Fibroblast of lung (primary cell): Measurements from ENCODE around the gene SCD. TPM values are rescaled to one million over a fixed set of nuclear protein-coding genes. Genes with fewer than 3 reads are reported as not detected.

Experiments
- DNase-seq, 2 donors: peaks; one replicate each; pipeline versions ENCODE4 v3.0.0 to v3.0.0-alpha.2; 2010; ENCODE audit warnings: low read depth in 2 of 2
- H2AFZ ChIP-seq: 2 replicates; pipeline ENCODE4 v1.5.1; 2012; ENCODE audit warnings: low read length, control low read depth, inconsistent platforms
- H3K27ac ChIP-seq: 2 replicates; pipeline ENCODE4 v1.5.1; 2011; ENCODE audit warnings: low read length, control low read depth; ENCODE audit not compliant: insufficient read depth
- H3K27me3 ChIP-seq: 2 replicates; pipeline ENCODE4 v1.5.1; 2011; ENCODE audit warnings: mild to moderate bottlenecking, low read length; ENCODE audit not compliant: control insufficient read depth, insufficient read depth
- H3K36me3 ChIP-seq: 2 replicates; pipeline ENCODE4 v1.5.1; 2011; ENCODE audit warnings: low read length; ENCODE audit not compliant: control insufficient read depth, insufficient read depth
- H3K4me1 ChIP-seq: 2 replicates; pipeline ENCODE4 v1.5.1; 2011; ENCODE audit warnings: low read length; ENCODE audit not compliant: control insufficient read depth, insufficient read depth; ENCODE audit errors: extremely low read depth
- H3K4me2 ChIP-seq: 2 replicates; pipeline ENCODE4 v1.5.1; 2011; ENCODE audit warnings: low read length, control low read depth; ENCODE audit not compliant: insufficient read depth; ENCODE audit errors: extremely low read depth
- H3K4me3 ChIP-seq, 4 experiments: fragments of 200-600 bp in 1 of 4; sonication (generic) in 1 of 4; replicated peaks in 1 of 4; 2 replicates each; pipeline ENCODE4 v1.5.1; 2011 to 2016; ENCODE audit warnings: low read length in 4 of 4, low read depth in 3 of 4, mild to moderate bottlenecking in 3 of 4, control low read depth in 2 of 4, inconsistent platforms in 1 of 4, mixed read lengths in 1 of 4; ENCODE audit not compliant: insufficient read depth in 1 of 4; ENCODE audit errors: control extremely low read depth in 1 of 4
- H3K79me2 ChIP-seq: 2 replicates; pipeline ENCODE4 v1.5.1; 2012; ENCODE audit warnings: mild to moderate bottlenecking, low read length, inconsistent platforms; ENCODE audit not compliant: control insufficient read depth, insufficient read depth
- H3K9ac ChIP-seq: 2 replicates; pipeline ENCODE4 v1.5.1; 2011; ENCODE audit warnings: mild to moderate bottlenecking, low read length, control low read depth; ENCODE audit not compliant: insufficient read depth
- H3K9me3 ChIP-seq: 2 replicates; pipeline ENCODE4 v1.5.1; 2012; ENCODE audit warnings: low read depth, low read length; ENCODE audit not compliant: control insufficient read depth, insufficient read depth
- H4K20me1 ChIP-seq: 2 replicates; pipeline ENCODE4 v1.5.1; 2011; ENCODE audit warnings: low read length; ENCODE audit not compliant: control insufficient read depth, insufficient read depth; ENCODE audit errors: extremely low read depth
- CTCF ChIP-seq, 2 donors: IDR thresholded peaks in 1 of 2; conservative IDR thresholded peaks in 1 of 2; 1 replicate in 1 of 2; 2 replicates in 1 of 2; pipeline ENCODE4 v1.5.1; 2011 to 2012; ENCODE audit warnings: low read length in 2 of 2, control low read depth in 1 of 2, inconsistent platforms in 1 of 2, low read depth in 1 of 2, mild to moderate bottlenecking in 1 of 2
- EZH2 ChIP-seq: IDR thresholded peaks from 2 replicates; pipeline ENCODE4 v1.5.1; 2012; ENCODE audit warnings: low read length, control low read depth, mild to moderate bottlenecking; ENCODE audit errors: missing control alignments
- polyA plus RNA-seq, 2 donors: library from polyadenylated mRNA; depleted of rRNA in 1 of 2; stranded (reverse) in 1 of 2; unstranded in 1 of 2; fragments of >200 nt; gene quantifications; 2 replicates each; pipeline ENCODE4 v1.2.1, GENCODE V29; 2011 to 2012; ENCODE audit warnings: missing spikeins in 1 of 2
- total RNA-seq: library from RNA; depleted of rRNA; stranded (reverse); fragments of >200 nt; gene quantifications from 2 replicates; pipeline ENCODE4 v1.2.1, GENCODE V29; 2014

The SCD gene
- total and polyA plus RNA-seq, 2 donors (not counting 1 experiment from before 2014, with no cell fraction given): 537 to 754 TPM

GRCh38 chr10:100340948-100341847 lies 5.8 kb upstream of the SCD start:
- Histone ChIP-seq H3K27ac (no peak overlapping the region), H3K9me3 (no peaks in the 10 kb centered on the region), H3K4me1 (peaks cover 4% of the 10 kb centered on the region), H3K4me2 (no peak overlapping the region), H2AFZ (peak overlapping the region; percentile 16), H4K20me1 (no peaks in the 10 kb centered on the region), H3K79me2 (no peaks in the 10 kb centered on the region), H3K27me3 (peaks cover 1% of the 10 kb centered on the region), H3K36me3 (no peaks in the 10 kb centered on the region), H3K4me3 (no peak overlapping the region), H3K9ac (no peak overlapping the region)
- DNase-seq: peak in 1 of 2 donors; percentile 63
- TF ChIP-seq EZH2 (no peak), CTCF (conservative IDR thresholded peaks at IDR 0.05 in 1 of 2, IDR thresholded peaks at IDR 0.05 in 1 of 2; ENCODE audit: low read depth in 1 of 2, low read length in 2 of 2) (no peak)

- Histone ChIP-seq H3K9me3 (no peaks in the 10 kb centered on the region), H3K4me1 (peaks cover 4% of the 10 kb centered on the region), H2AFZ (no peak overlapping the region), H3K79me2 (peaks cover 1% of the 10 kb centered on the region), H3K36me3 (no peaks in the 10 kb centered on the region), H3K4me3 (no peak overlapping the region), H4K20me1 (no peaks in the 10 kb centered on the region), H3K4me2 (no peak overlapping the region), H3K9ac (no peak overlapping the region), H3K27ac (no peak overlapping the region), H3K27me3 (no peaks in the 10 kb centered on the region)
- DNase-seq: peak; percentile 47 to 63
- TF ChIP-seq EZH2: no peak
- peak; percentile 65 to 69 for TF ChIP-seq CTCF (conservative IDR thresholded peaks at IDR 0.05 in 1 of 2, IDR thresholded peaks at IDR 0.05 in 1 of 2; ENCODE audit: low read depth in 1 of 2, low read length in 2 of 2)
Observed at GRCh38 chr10:100341953-100342626, 4.9 kb upstream of the SCD start.

GRCh38 chr10:100342627-100342972 lies 4.4 kb upstream of the SCD start:
- Histone ChIP-seq H4K20me1 (no peaks in the 10 kb centered on the region), H3K4me3 (no peak overlapping the region), H2AFZ (no peak overlapping the region), H3K27me3 (no peaks in the 10 kb centered on the region), H3K36me3 (no peaks in the 10 kb centered on the region), H3K4me1 (peaks cover 4% of the 10 kb centered on the region), H3K4me2 (no peak overlapping the region), H3K79me2 (peaks cover 6% of the 10 kb centered on the region), H3K9ac (no peak overlapping the region), H3K9me3 (no peaks in the 10 kb centered on the region), H3K27ac (no peak overlapping the region)
- no peak for DNase-seq
- TF ChIP-seq CTCF (conservative IDR thresholded peaks at IDR 0.05 in 1 of 2, IDR thresholded peaks at IDR 0.05 in 1 of 2; ENCODE audit: low read depth in 1 of 2, low read length in 2 of 2) (no peak), EZH2 (no peak)
